Common myeloid progenitor, CD34-positive (primary cell): ENCODE measurements around the gene MACC1. TPM values are rescaled to one million over a fixed set of nuclear protein-coding genes. Genes with fewer than 3 reads are reported as not detected.

Source experiments
- CTCF ChIA-PET: fragments of 350-600 bp; sonication (Branson Sonifier 250); formaldehyde crosslinking; loops from one replicate; lab custom pipeline; 2021; ENCODE audit warnings: antibody characterized with exemption; lab: Charles Lee
- POLR2A ChIA-PET: fragments of 350-600 bp; sonication (Branson Sonifier 250); formaldehyde crosslinking; loops from one replicate; lab custom pipeline; 2021; ENCODE audit warnings: antibody characterized with exemption; lab: Charles Lee
- DNase-seq, 3 donors: peaks; one replicate each; pipeline versions ENCODE4 v3.0.0 to v3.0.0-alpha.2; 2013
- H3K27ac ChIP-seq, 2 experiments: 1 replicate in 1 of 2; 2 replicates in 1 of 2; pipeline ENCODE4 v1.7.0; 2013; ENCODE audit warnings: inconsistent platforms in 2 of 2, low read length in 2 of 2, mild to moderate bottlenecking in 2 of 2, low read depth in 1 of 2, moderate library complexity in 1 of 2; ENCODE audit not compliant: severe bottlenecking in 2 of 2, insufficient read depth in 1 of 2, poor library complexity in 1 of 2
- H3K27me3 ChIP-seq, 5 experiments: replicated peaks in 2 of 5; 1 replicate in 3 of 5; 2 replicates in 2 of 5; pipeline versions ENCODE4 v1.6.1 to v1.7.0; 2013; ENCODE audit warnings: low read length in 4 of 5, mild to moderate bottlenecking in 2 of 5, moderate library complexity in 2 of 5, inconsistent platforms in 1 of 5; ENCODE audit not compliant: insufficient read depth in 5 of 5, control insufficient read depth in 4 of 5
- H3K36me3 ChIP-seq, 4 experiments: 1 replicate in 2 of 4; 2 replicates in 2 of 4; pipeline versions ENCODE4 v1.6.1 to v1.7.0; 2013; ENCODE audit warnings: low read length in 3 of 4, control low read depth in 1 of 4, mild to moderate bottlenecking in 1 of 4; ENCODE audit not compliant: control insufficient read depth in 4 of 4, insufficient read depth in 4 of 4
- H3K4me1 ChIP-seq, 4 experiments: 1 replicate in 3 of 4; 2 replicates in 1 of 4; pipeline versions ENCODE4 v1.6.1 to v1.7.1; 2013; ENCODE audit warnings: low read length in 3 of 4, mild to moderate bottlenecking in 3 of 4, control low read depth in 1 of 4, inconsistent platforms in 1 of 4, moderate library complexity in 1 of 4; ENCODE audit not compliant: control insufficient read depth in 4 of 4, insufficient read depth in 4 of 4; ENCODE audit errors: control extremely low read depth in 1 of 4
- H3K4me3 ChIP-seq, 7 experiments: 1 replicate in 4 of 7; 2 replicates in 3 of 7; pipeline versions ENCODE4 v1.5.1 to v1.7.0; 2013; ENCODE audit warnings: mild to moderate bottlenecking in 7 of 7, low read length in 6 of 7, moderate library complexity in 6 of 7, inconsistent platforms in 2 of 7, low read depth in 2 of 7, control low read depth in 1 of 7; ENCODE audit not compliant: insufficient read depth in 4 of 7, control insufficient read depth in 1 of 7; ENCODE audit errors: extremely low read depth in 1 of 7
- H3K9me3 ChIP-seq, 5 experiments: 1 replicate in 4 of 5; 2 replicates in 1 of 5; pipeline versions ENCODE4 v1.6.1 to v1.7.1; 2013; ENCODE audit warnings: low read length in 4 of 5, mild to moderate bottlenecking in 2 of 5, inconsistent platforms in 1 of 5, low read depth in 1 of 5, moderate library complexity in 1 of 5; ENCODE audit not compliant: control insufficient read depth in 4 of 5, insufficient read depth in 2 of 5; ENCODE audit errors: control extremely low read depth in 1 of 5
- WGBS: methylation state at CpG from one replicate; pipeline ENCODE4 v1.1.5; 2013; ENCODE audit not compliant: insufficient coverage; 5-methylcytosine and 5-hydroxymethylcytosine counted together
- polyA plus RNA-seq: library from polyadenylated mRNA; unstranded; fragments of 120-200 nt; gene quantifications from one replicate; pipeline ENCODE4 v1.2.1, GENCODE V29; 2013

MACC1 gene, protein sequence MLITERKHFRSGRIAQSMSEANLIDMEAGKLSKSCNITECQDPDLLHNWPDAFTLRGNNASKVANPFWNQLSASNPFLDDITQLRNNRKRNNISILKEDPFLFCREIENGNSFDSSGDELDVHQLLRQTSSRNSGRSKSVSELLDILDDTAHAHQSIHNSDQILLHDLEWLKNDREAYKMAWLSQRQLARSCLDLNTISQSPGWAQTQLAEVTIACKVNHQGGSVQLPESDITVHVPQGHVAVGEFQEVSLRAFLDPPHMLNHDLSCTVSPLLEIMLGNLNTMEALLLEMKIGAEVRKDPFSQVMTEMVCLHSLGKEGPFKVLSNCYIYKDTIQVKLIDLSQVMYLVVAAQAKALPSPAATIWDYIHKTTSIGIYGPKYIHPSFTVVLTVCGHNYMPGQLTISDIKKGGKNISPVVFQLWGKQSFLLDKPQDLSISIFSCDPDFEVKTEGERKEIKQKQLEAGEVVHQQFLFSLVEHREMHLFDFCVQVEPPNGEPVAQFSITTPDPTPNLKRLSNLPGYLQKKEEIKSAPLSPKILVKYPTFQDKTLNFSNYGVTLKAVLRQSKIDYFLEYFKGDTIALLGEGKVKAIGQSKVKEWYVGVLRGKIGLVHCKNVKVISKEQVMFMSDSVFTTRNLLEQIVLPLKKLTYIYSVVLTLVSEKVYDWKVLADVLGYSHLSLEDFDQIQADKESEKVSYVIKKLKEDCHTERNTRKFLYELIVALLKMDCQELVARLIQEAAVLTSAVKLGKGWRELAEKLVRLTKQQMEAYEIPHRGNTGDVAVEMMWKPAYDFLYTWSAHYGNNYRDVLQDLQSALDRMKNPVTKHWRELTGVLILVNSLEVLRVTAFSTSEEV
- polyA plus RNA-seq: 7.7 TPM

- Histone ChIP-seq H3K4me3 (peak within 1 kb of the TSS in 6 of 7 experiments; percentile 23 to 77 (median 66)), H3K27ac (peak within 1 kb of the TSS; percentile 26 to 78), H3K4me1 (peaks cover 41 to 79% (median 58%) of the 10 kb centered on the region in 4 experiments), H3K36me3 (peaks cover 0 to 4% (median 0%) of the 10 kb centered on the region in 4 experiments), H3K27me3 (no peaks in the 10 kb centered on the region), H3K9me3 (no peaks in the 10 kb centered on the region)
- WGBS: 22% methylated on average over 3 of the region's 6 CpGs
- DNase-seq: peak; percentile 93 to 96 (median 95)
- POLR2A ChIA-PET: no interaction called here
- CTCF ChIA-PET: interaction anchor here (0.7 to 4.7 kb wide), 8 partner anchors 9 to 112 kb away, joined by 3 to 34 read pairs (median 4); no protein-coding TSS in a partner anchor
These were observed at the start of gene MACC1 for GRCh38 chr7:20217193-20217948. Gene MACC1 (minus strand): TSS chr7:20217384. CDS start chr7:20161862, 55,522 bp downstream.

DNA sequence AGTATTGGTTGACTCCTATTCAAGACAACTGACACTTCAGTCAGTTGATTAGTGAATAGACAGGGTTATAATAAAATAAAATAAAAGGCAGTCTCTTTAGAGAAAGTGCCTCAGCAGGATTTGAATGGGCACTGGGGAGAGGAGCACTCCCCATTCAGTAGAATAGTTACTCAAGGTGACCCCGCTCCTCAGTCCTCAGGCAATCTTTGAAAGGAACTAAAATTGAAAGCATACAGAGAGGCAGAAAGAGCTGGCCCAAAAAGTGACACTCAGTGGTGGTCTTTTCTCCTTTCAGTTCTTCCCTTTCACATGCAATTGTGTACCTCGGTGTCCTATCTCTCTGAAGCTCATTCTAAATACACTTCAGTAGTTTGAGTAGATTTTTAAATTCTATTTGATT, 47.4 kb upstream of the MACC1 start:
- CTCF ChIA-PET: interaction anchor here (1.4 kb wide), 1 partner anchor 9 kb away, joined by 3 read pairs; no protein-coding TSS in a partner anchor
- no CpG with 5 or more reads among the region's 2 CpGs for WGBS
- H3K27me3 ChIP-seq: no peaks in the 10 kb centered on the region

DNA sequence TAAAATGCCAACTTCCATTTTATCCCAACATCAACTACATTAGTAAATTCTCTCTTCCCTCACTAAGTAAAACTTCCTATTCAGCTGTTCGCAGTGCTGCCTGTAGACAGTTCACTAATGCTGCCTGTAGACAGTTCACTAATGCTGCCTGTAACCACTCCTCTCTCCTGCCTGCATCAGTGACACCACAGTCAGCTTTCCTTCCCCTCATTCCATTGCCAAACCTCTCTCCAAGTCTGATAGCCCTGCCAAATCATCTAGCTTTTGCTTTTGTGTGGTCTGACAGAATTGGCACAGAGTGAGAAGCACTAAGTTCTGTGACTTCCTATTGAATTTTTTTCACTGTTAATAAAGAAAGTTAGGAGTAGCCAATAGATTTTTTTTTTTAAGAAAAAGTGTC, 43.0 kb upstream of the MACC1 start:
- Histone ChIP-seq H3K36me3 (no peaks in the 10 kb centered on the region), H3K27me3 (no peaks in the 10 kb centered on the region), H3K27ac (no peak overlapping the region), H3K4me3 (peak overlapping the region in 1 of 7 experiments; percentile 31), H3K9me3 (no peaks in the 10 kb centered on the region), H3K4me1 (peaks cover 0 to 5% (median 1%) of the 10 kb centered on the region in 4 experiments)
- ChIA-PET CTCF (interaction anchor here (0.7 to 1.0 kb wide), 3 partner anchors 9 to 337 kb away, joined by 3 to 5 read pairs (median 3); no protein-coding TSS in a partner anchor), POLR2A (interaction anchor here (0.5 kb wide), 1 partner anchor 25 kb away, joined by 9 read pairs; no protein-coding TSS in a partner anchor)
- peak; percentile 10 to 53 (median 30) for DNase-seq
- 25% methylated on average over 1 of the region's 1 CpG for WGBS

More for the DNA sequence above, 47.4 kb upstream of the MACC1 start:
- H3K4me1 ChIP-seq: peaks cover 0 to 9% (median 1%) of the 10 kb centered on the region in 4 experiments
- no peak overlapping the region for H3K4me3 ChIP-seq
- POLR2A ChIA-PET: no interaction called here
- H3K9me3 ChIP-seq: no peaks in the 10 kb centered on the region
- no peak for DNase-seq
- H3K36me3 ChIP-seq: no peaks in the 10 kb centered on the region
- H3K27ac ChIP-seq: no peak overlapping the region

- CTCF ChIA-PET: interaction anchor here (1.0 kb wide), 1 partner anchor 10 kb away, joined by 3 read pairs; no protein-coding TSS in a partner anchor
- no peak for DNase-seq
- POLR2A ChIA-PET: no interaction called here
- Histone ChIP-seq H3K27me3 (no peaks in the 10 kb centered on the region), H3K27ac (no peak overlapping the region), H3K36me3 (no peaks in the 10 kb centered on the region), H3K9me3 (peaks cover 0 to 1% (median 0%) of the 10 kb centered on the region in 5 experiments), H3K4me3 (no peak overlapping the region), H3K4me1 (peaks cover 0 to 5% (median 1%) of the 10 kb centered on the region in 4 experiments)
These were observed 40.0 kb upstream of the MACC1 start for GRCh38 chr7:20257212-20257611.

GRCh38 chr7:20249920-20250319, 32.7 kb upstream of the MACC1 start:
- H3K4me1 ChIP-seq: no peaks in the 10 kb centered on the region
- 91% methylated on average over 1 of the region's 1 CpG for WGBS
- ChIA-PET POLR2A (no interaction called here), CTCF (interaction anchor here (1.1 to 1.4 kb wide), 2 partner anchors 8 to 10 kb away, joined by 3 to 5 read pairs; no protein-coding TSS in a partner anchor)
- no peak for DNase-seq
- H3K4me3 ChIP-seq: no peak overlapping the region
- H3K36me3 ChIP-seq: no peaks in the 10 kb centered on the region
- no peaks in the 10 kb centered on the region for H3K27me3 ChIP-seq
- peaks cover 0 to 1% (median 0%) of the 10 kb centered on the region in 5 experiments for H3K9me3 ChIP-seq
- no peak overlapping the region for H3K27ac ChIP-seq

DNA sequence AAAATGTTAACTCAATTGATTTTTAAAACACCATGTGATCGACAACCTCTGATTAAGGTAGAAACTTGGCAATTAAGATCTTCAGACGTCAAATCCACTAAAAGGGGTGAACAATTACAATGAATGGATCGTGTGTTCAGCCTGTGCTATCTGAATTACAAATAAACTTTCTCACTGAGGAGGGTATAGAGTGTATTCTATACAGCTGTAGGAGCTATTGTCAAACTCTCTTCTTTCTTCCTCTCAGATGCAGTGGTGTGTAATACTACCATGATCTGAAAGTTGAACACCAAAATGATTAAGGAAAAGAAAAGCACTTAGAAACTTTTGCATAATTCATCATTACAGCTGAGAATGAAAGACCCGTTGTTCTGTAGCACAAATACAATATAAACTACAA, 32.2 kb upstream of the MACC1 start:
- no peaks in the 10 kb centered on the region for H3K4me1 ChIP-seq
- POLR2A ChIA-PET: no interaction called here
- H3K27ac ChIP-seq: no peak overlapping the region
- H3K9me3 ChIP-seq: peaks cover 0 to 1% (median 0%) of the 10 kb centered on the region in 5 experiments
- no peaks in the 10 kb centered on the region for H3K36me3 ChIP-seq
- DNase-seq: no peak
- 100% methylated on average over 3 of the region's 4 CpGs for WGBS
- H3K27me3 ChIP-seq: no peaks in the 10 kb centered on the region
- H3K4me3 ChIP-seq: no peak overlapping the region
- CTCF ChIA-PET: no interaction called here
